H9 (cell line): ENCODE data around the gene TLE6. TPM values are rescaled to one million over a fixed set of nuclear protein-coding genes. Genes with fewer than 3 reads are reported as not detected.

Experiments used
- DNase-seq: peaks from one replicate; pipeline ENCODE4 v3.0.0-alpha.2; 2017
- H2AFZ ChIP-seq: one replicate; pipeline ENCODE4 v1.6.1; 2013; ENCODE audit warnings: mild to moderate bottlenecking, low read length, control low read depth, moderate library complexity
- H2AK5ac ChIP-seq: 2 replicates; pipeline ENCODE4 v1.6.1; 2013; ENCODE audit warnings: low read length, control low read depth, mixed read lengths; ENCODE audit not compliant: insufficient read length
- H2BK120ac ChIP-seq: one replicate; pipeline ENCODE4 v1.6.1; 2013; ENCODE audit warnings: low read depth, mild to moderate bottlenecking, low read length, control low read depth, inconsistent platforms; ENCODE audit not compliant: poor library complexity, severe bottlenecking
- H2BK12ac ChIP-seq: 2 replicates; pipeline ENCODE4 v1.6.1; 2013; ENCODE audit warnings: low read length, control low read depth, mixed read lengths, low read depth; ENCODE audit not compliant: insufficient read length
- H2BK15ac ChIP-seq: 2 replicates; pipeline ENCODE4 v1.6.1; 2013; ENCODE audit warnings: low read depth, low read length, control low read depth
- H2BK20ac ChIP-seq: one replicate; pipeline ENCODE4 v1.6.1; 2013; ENCODE audit warnings: low read depth, mild to moderate bottlenecking, low read length, control low read depth, inconsistent platforms; ENCODE audit not compliant: poor library complexity, severe bottlenecking
- H2BK5ac ChIP-seq: 2 replicates; pipeline ENCODE4 v1.6.1; 2013; ENCODE audit warnings: low read length, control low read depth, mixed read lengths; ENCODE audit not compliant: insufficient read length
- H3K14ac ChIP-seq: 2 replicates; pipeline ENCODE4 v1.6.1; 2013; ENCODE audit warnings: low read length, control low read depth; ENCODE audit not compliant: insufficient read depth
- H3K18ac ChIP-seq: 2 replicates; pipeline ENCODE4 v1.6.1; 2013; ENCODE audit warnings: low read depth, mild to moderate bottlenecking, mixed read lengths, low read length, control low read depth; ENCODE audit not compliant: insufficient read length
- H3K23ac ChIP-seq: 2 replicates; pipeline ENCODE4 v1.6.1; 2013; ENCODE audit warnings: low read length, control low read depth, mixed read lengths, low read depth; ENCODE audit not compliant: insufficient read length
- H3K23me2 ChIP-seq: 2 replicates; pipeline ENCODE4 v1.6.1; 2013; ENCODE audit warnings: low read depth, mild to moderate bottlenecking, mixed read lengths, low read length, control low read depth; ENCODE audit not compliant: insufficient read length, poor library complexity, severe bottlenecking
- H3K27ac ChIP-seq: 2 replicates; pipeline ENCODE4 v1.5.1; 2013; ENCODE audit warnings: low read length, control low read depth, mixed read lengths, low read depth; ENCODE audit not compliant: insufficient read length
- H3K27me3 ChIP-seq: 2 replicates; pipeline ENCODE4 v1.6.1; 2013; ENCODE audit warnings: low read length, control low read depth, inconsistent platforms; ENCODE audit not compliant: insufficient read depth
- H3K4ac ChIP-seq: 2 replicates; pipeline ENCODE4 v1.6.1; 2013; ENCODE audit warnings: low read depth, mild to moderate bottlenecking, control low read depth, inconsistent platforms, low read length, moderate library complexity
- H3K4me1 ChIP-seq: 2 replicates; pipeline ENCODE4 v1.6.1; 2013; ENCODE audit warnings: low read length, control low read depth, inconsistent platforms; ENCODE audit not compliant: insufficient read depth
- H3K4me2 ChIP-seq: 2 replicates; pipeline ENCODE4 v1.6.1; 2013; ENCODE audit warnings: low read length, control low read depth, mixed read lengths; ENCODE audit not compliant: insufficient read length, insufficient read depth
- H3K56ac ChIP-seq: 2 replicates; pipeline ENCODE4 v1.6.1; 2013; ENCODE audit warnings: low read depth, mild to moderate bottlenecking, mixed read lengths, low read length, control low read depth; ENCODE audit not compliant: insufficient read length
- H3K79me1 ChIP-seq: 2 replicates; pipeline ENCODE4 v1.6.1; 2013; ENCODE audit warnings: low read depth, mild to moderate bottlenecking, moderate library complexity, low read length, control low read depth, inconsistent platforms; ENCODE audit not compliant: insufficient read depth, poor library complexity, severe bottlenecking
- H3K79me2 ChIP-seq: 2 replicates; pipeline ENCODE4 v1.6.1; 2013; ENCODE audit warnings: low read length, control low read depth, inconsistent platforms; ENCODE audit not compliant: insufficient read depth
- H3K9ac ChIP-seq: 2 replicates; pipeline ENCODE4 v1.6.1; 2013; ENCODE audit warnings: low read length, control low read depth, mixed read lengths; ENCODE audit not compliant: insufficient read length; ENCODE audit errors: extremely low read depth
- H3K9me3 ChIP-seq: one replicate; pipeline ENCODE4 v1.6.1; 2013; ENCODE audit warnings: low read depth, low read length, inconsistent platforms; ENCODE audit not compliant: control insufficient read depth
- H3T11ph ChIP-seq: one replicate; pipeline ENCODE4 v1.6.1; 2013; ENCODE audit warnings: mild to moderate bottlenecking, low read length, control low read depth, inconsistent platforms
- H4K20me1 ChIP-seq: one replicate; pipeline ENCODE4 v1.6.1; 2013; ENCODE audit not compliant: control insufficient read depth, insufficient read length, insufficient read depth
- H4K5ac ChIP-seq: 2 replicates; pipeline ENCODE4 v1.6.1; 2013; ENCODE audit warnings: low read depth, mild to moderate bottlenecking, mixed read lengths, low read length, control low read depth; ENCODE audit not compliant: insufficient read length
- H4K8ac ChIP-seq: replicated peaks from 2 replicates; pipeline ENCODE4 v1.6.1; 2013; ENCODE audit warnings: low read length, control low read depth, mixed read lengths, low read depth; ENCODE audit not compliant: insufficient read length
- H4K91ac ChIP-seq: 2 replicates; pipeline ENCODE4 v1.6.1; 2013; ENCODE audit warnings: low read depth, mild to moderate bottlenecking, moderate library complexity, mixed read lengths, low read length, control low read depth; ENCODE audit not compliant: insufficient read length
- H3K27ac Mint-ChIP-seq, 3 experiments: 2 replicates in 2 of 3; 3 replicates in 1 of 3; pipeline ENCODE4 v1.8.0; 2020 to 2021; ENCODE audit warnings: mixed read lengths in 3 of 3, mild to moderate bottlenecking in 1 of 3, moderate library complexity in 1 of 3
- H3K27me3 Mint-ChIP-seq: 2 replicates; pipeline ENCODE4 v1.8.0; 2021; ENCODE audit warnings: low read depth, mild to moderate bottlenecking, moderate library complexity, mixed read lengths
- H3K36me3 Mint-ChIP-seq, 3 experiments: 2 replicates in 2 of 3; 3 replicates in 1 of 3; pipeline ENCODE4 v1.8.0; 2020 to 2021; ENCODE audit warnings: low read depth in 3 of 3, mixed read lengths in 3 of 3; ENCODE audit not compliant: insufficient read depth in 1 of 3
- H3K4me1 Mint-ChIP-seq, 2 experiments: 2 replicates each; pipeline ENCODE4 v1.8.0; 2020; ENCODE audit warnings: mixed read lengths in 2 of 2
- H3K4me3 Mint-ChIP-seq, 2 experiments: 2 replicates in 1 of 2; 3 replicates in 1 of 2; pipeline ENCODE4 v1.8.0; 2020 to 2021; ENCODE audit warnings: mild to moderate bottlenecking in 2 of 2, mixed read lengths in 2 of 2, moderate library complexity in 1 of 2
- H3K9me3 Mint-ChIP-seq, 2 experiments: 2 replicates in 1 of 2; 3 replicates in 1 of 2; pipeline ENCODE4 v1.8.0; 2020; ENCODE audit warnings: mild to moderate bottlenecking in 2 of 2, mixed read lengths in 2 of 2, moderate library complexity in 1 of 2
- CTCF ChIP-seq: fragments of 200-600 bp; sonication (generic); conservative IDR thresholded peaks from 3 replicates; pipeline ENCODE4 v1.8.0; 2021; ENCODE audit warnings: antibody characterized with exemption, mild to moderate bottlenecking
- WGBS: extraction: QIAGEN DNeasy Blood & Tissue Kit; methylation state at CpG from one replicate; pipeline ENCODE4 v1.1.7; 2013; ENCODE audit warnings: missing lambda C conversion rate, low lambda C conversion rate, mixed read lengths; ENCODE audit not compliant: insufficient read length; ENCODE audit errors: extremely low coverage; 5-methylcytosine and 5-hydroxymethylcytosine counted together
- total RNA-seq: library from RNA; stranded (reverse); gene quantifications from 2 replicates; pipeline ENCODE4 v1.2.1, GENCODE V29; 2021

The TLE6 gene
- total RNA-seq, 1 experiment from 2014 or later = 1.7 TPM

DNA sequence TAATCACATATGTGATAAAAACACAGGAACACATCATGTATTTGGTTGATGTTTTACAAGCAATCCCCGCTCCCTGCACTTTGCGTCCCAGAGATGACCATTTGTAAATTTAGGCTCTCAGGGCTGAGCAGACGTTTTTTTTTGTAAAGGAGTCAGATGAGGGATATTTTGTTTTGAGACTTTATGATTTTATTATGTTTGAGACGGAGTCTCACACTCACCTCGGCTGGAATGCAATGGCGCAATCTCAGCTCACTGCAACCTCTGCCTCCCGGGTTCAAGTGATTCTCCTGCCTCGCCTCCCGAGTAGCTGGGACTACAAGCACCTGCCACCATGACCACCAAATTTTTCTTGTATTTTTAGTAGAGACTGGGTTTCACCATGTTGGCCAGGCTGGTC, 1.4 kb downstream of the TLE6 start:
- no peak overlapping the region for H3K23ac ChIP-seq
- H3K27ac ChIP-seq = no peak overlapping the region
- no peak overlapping the region for H3K9ac ChIP-seq
- Mint-ChIP-seq H3K9me3 (peaks cover 0 to 4% of the 10 kb centered on the region in 2 experiments; a peak in 1 of 5 replicates), H3K4me1 (peaks cover 33 to 50% of the 10 kb centered on the region in 2 experiments), H3K4me3 (no peak overlapping the region), H3K27me3 (peaks cover 96% of the 10 kb centered on the region), H3K36me3 (no peaks in the 10 kb centered on the region; a peak in 1 of 7 replicates), H3K27ac (no peak overlapping the region)
- no peak overlapping the region for H3K4me2 ChIP-seq
- no peak overlapping the region for H2BK120ac ChIP-seq
- H3T11ph ChIP-seq = no peak overlapping the region
- H3K4me1 ChIP-seq = peaks cover 5% of the 10 kb centered on the region; the same call in 1 of the 2 replicates
- no peak overlapping the region for H3K4ac ChIP-seq
- no peak overlapping the region for H2BK12ac ChIP-seq
- no peak overlapping the region for H2BK20ac ChIP-seq
- no peak overlapping the region for H2AFZ ChIP-seq
- H3K27me3 ChIP-seq = no peaks in the 10 kb centered on the region
- H3K79me1 ChIP-seq = no peaks in the 10 kb centered on the region
- H3K56ac ChIP-seq = no peak overlapping the region
- H4K91ac ChIP-seq = no peak overlapping the region
- H3K14ac ChIP-seq = no peak overlapping the region
- no peak for DNase-seq
- H3K18ac ChIP-seq = no peak overlapping the region
- no peak overlapping the region for H2BK5ac ChIP-seq
- H4K5ac ChIP-seq = no peak overlapping the region
- no peak overlapping the region for H2BK15ac ChIP-seq
- H4K20me1 ChIP-seq = no peaks in the 10 kb centered on the region
- no CpG with 5 or more reads among the region's 9 CpGs for WGBS
- no peaks in the 10 kb centered on the region for H3K79me2 ChIP-seq
- no peak overlapping the region for H4K8ac ChIP-seq
- peaks cover 5% of the 10 kb centered on the region for H3K23me2 ChIP-seq
- no peaks in the 10 kb centered on the region for H3K9me3 ChIP-seq
- TF ChIP-seq CTCF = no peak
- no peak overlapping the region for H2AK5ac ChIP-seq
